Left colon (tissue), 2 donors: Measurements from ENCODE around the gene GALNT18. TPM values are rescaled to one million over a fixed set of nuclear protein-coding genes. Genes with fewer than 3 reads are reported as not detected.
A peak's percentile ranks its signal among the peaks of the same experiment; 100 is the strongest.

Source experiments
- ATAC-seq: fragments of 200-7000 bp; cut with Tn5 transposase; one replicate; pipeline ENCODE4 v1.9.1; 2020; ENCODE audit warnings: mild to moderate bottlenecking, moderate library complexity
- DNase-seq, 2 donors: peaks; one replicate each; pipeline ENCODE4 v3.0.0-alpha.2; 2020
- intact Hi-C, 2 donors: fragments of 100-400 bp; cut with DNase I in 1 of 2; cut with micrococcal nuclease in 1 of 2; formaldehyde crosslinking; loops; one replicate each; pipeline versions ENCODE4 v1.11.2 to v1.14.0; 2022; cut with DNase I, micrococcal nuclease
- total RNA-seq, 2 donors: library from RNA; stranded (reverse); fragmentation: NEBNext Ultra II Directional; extraction: Animal tissue kit (Norgen Biotek cat#: 25700); gene quantifications; one replicate each; pipeline ENCODE4 v1.2.1, GENCODE V29; 2021
- donor health status: DM: no; HTN: no; CAD: no.
- donor health status: DM: yes; HTN: yes; CAD: no.

Gene GALNT18
- total RNA-seq, 2 donors from 2014 or later: 3.6 to 5.9 TPM

GRCh38 chr11:11574373-11575287 lies 47.2 kb downstream of the GALNT18 start:
- intact Hi-C loops: no loop called here
- ATAC-seq (no peak), DNase-seq (no peak)

DNA sequence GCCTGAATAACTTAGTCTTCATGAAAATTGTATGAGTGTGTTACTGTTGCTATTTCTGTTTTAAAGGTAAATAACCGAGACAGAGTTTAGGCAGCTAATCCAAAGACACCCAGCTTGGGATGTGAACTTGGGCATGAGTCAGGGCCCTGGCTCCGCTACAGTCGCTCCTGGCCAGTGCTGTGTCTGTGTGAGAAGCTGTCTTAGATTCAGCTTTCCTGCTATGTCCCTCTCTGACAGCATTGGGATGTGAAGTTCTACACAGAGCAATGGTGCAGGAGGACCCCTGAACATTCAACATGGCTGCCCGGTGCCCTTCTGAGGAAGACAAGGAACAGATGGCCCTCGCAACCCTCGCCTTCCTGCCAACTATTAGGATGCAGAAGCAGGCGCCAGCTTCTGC lies 49.4 kb downstream of the GALNT18 start:
- DNase-seq (no peak), ATAC-seq (no peak)
- intact Hi-C loops: no loop called here

- intact Hi-C loops: no loop called here
- no peak for DNase-seq
- no peak for ATAC-seq
Observed at GRCh38 chr11:11571893-11572292, 49.9 kb downstream of the GALNT18 start.

DNA sequence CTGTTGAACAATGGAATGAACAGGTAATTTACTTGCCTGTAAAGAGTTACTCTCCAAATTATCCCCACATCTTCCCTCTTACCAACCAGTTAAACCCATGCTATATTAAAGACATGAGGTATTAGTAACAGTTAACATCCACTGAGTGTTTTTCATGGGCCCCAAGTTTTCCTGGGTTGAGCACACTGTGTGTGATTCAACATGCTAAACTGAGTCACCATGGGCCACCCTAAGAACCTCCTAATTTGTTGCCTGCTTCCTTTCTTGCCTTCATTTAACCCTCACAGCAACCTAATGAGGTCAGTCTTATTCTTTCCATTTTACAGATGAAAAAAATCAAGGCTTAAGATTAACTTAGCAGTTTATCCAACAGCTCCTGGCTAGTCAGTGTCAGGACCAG lies 51.0 kb downstream of the GALNT18 start:
- no peak for ATAC-seq
- no peak for DNase-seq
- intact Hi-C loops: no loop called here

- intact Hi-C loops: no loop called here
- peak; percentile 77 for ATAC-seq
- peak; percentile 36 to 50 for DNase-seq
Observed at GRCh38 chr11:11569936-11570491, 51.8 kb downstream of the GALNT18 start.

- DNase-seq: no peak
- ATAC-seq: no peak
- intact Hi-C loops: no loop called here
Observed at GRCh38 chr11:11568651-11569229, 53.1 kb downstream of the GALNT18 start.

GRCh38 chr11:11567936-11568650 lies 53.7 kb downstream of the GALNT18 start:
- peak; percentile 38 for ATAC-seq
- intact Hi-C loops: no loop called here
- peak in 1 of 2 donors; percentile 54 for DNase-seq

- no peak for DNase-seq
- ATAC-seq: no peak
- intact Hi-C loops: no loop called here
Observed at GRCh38 chr11:11565636-11566035, 56.2 kb downstream of the GALNT18 start.

DNA sequence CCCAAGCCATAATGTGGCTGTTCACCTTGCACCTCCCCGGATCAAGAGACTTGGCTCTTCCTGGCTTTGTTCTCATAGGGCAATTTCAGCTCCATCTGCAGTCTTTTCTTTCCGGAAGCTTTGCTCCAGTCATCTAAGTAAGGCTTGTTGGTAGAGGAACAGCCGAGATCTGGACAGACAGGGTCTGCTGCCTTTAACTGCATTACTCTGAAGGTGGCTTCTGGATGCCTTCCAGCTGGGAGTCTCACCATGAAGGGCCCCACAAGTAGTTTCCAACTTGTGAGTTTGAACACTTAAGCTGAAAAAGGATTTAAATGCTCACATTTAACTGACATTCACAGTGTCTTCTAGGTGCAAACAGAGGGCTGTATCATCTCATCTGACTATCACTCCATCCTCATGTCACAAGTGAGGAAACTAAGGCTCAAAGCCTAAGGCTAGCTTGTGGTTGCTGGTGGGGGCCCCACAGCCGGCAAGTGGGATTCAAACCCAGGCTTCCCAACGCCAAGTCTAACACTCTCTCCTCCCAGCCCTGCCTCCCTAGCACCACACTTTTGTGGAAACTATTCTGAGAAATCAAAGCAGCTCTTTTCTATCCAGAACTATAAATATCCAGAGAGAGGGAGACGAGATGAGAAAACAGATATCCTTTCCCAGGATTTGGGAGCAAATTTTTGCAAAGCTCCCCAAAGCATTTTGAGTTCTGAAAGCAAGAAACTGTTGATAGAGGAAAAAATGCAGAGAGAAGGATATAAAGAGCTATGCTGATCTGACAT lies 58.4 kb downstream of the GALNT18 start:
- DNase-seq (no peak), ATAC-seq (no peak)
- intact Hi-C loops: no loop called here

GRCh38 chr11:11561991-11562390 lies 59.8 kb downstream of the GALNT18 start:
- intact Hi-C loops: no loop called here
- DNase-seq: no peak
- no peak for ATAC-seq

- intact Hi-C loops: no loop called here
- DNase-seq (no peak), ATAC-seq (no peak)
Observed at GRCh38 chr11:11558826-11559225, 63.0 kb downstream of the GALNT18 start.

GRCh38 chr11:11558396-11558795 lies 63.4 kb downstream of the GALNT18 start:
- intact Hi-C loops: no loop called here
- DNase-seq (peak in 1 of 2 donors; percentile 40), ATAC-seq (peak; percentile 92)

- intact Hi-C loops: no loop called here
- no peak for ATAC-seq
- peak in 1 of 2 donors; percentile 35 for DNase-seq
Observed at GRCh38 chr11:11555208-11555607, 66.6 kb downstream of the GALNT18 start.

GRCh38 chr11:11553573-11553972 lies 68.2 kb downstream of the GALNT18 start:
- DNase-seq (no peak), ATAC-seq (no peak)
- intact Hi-C loops: no loop called here

- ATAC-seq (peak; percentile 92), DNase-seq (peak; percentile 24 to 38)
- intact Hi-C loops: no loop called here
Observed at GRCh38 chr11:11552529-11553087, 69.2 kb downstream of the GALNT18 start.

DNA sequence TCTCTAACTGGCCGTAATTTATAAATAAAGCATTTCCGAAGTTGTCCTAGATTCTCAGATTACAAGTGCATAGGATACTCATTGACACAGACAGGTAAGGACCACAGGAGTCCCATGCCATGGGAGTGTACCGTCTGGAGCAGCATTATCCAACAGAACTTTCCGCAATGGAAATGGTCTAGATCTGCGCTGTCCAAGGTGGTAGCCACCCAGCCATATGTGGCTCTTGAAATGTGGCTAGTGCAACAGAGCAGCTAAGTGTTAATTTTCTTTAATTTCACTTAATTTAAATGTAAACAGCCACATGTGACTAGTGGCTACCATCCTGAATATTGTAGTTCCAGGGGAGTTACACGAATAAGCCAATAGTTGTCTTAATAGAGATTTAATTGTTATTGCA lies 71.3 kb downstream of the GALNT18 start:
- ATAC-seq: no peak
- intact Hi-C loops: no loop called here
- DNase-seq: no peak

DNA sequence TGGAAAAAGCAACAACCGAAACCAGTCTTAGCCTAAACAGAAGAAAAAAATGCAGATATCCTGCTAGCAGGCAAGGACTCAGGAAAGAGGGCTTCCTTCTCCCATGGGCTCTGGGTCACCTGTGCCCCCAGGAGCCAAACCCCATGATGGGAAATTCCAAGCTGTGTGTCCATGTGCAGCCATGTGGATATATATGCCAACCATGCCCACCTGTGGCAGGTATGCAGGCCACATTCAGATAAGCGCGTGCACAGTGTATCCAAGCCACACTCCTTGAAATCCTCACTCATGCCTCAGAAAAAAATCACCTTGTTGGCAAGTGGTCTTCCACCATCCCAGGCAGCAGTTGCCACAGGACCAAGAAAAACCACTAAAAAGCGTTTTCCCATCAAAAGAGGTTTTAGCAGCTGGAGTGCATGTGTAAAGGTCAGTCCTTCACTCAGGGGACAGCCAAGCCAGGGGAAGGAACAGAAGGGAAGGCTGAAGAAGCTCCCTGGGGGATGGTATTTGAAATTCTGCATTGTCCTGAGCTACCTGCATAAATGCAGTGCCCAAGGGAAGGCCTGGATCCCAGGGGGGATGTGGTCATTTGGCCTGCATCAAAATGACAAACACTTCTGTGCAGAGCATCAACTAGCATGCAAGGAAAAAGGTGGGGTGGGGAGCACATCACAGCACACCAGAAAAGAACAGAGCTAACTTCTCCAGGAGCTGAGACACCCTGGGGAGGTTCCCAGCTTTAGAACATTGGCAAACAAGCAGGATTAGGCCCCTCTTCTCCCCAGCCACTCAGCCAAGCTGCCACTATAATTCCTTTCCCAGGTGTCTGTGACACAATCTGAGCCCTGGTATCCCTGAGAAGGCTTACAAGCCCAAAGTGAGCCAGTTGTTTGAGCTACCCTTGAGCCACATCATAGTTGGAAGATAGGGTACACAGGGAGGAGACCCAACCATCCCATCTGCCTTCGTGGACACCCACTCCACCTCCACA lies 76.2 kb downstream of the GALNT18 start:
- DNase-seq (no peak), ATAC-seq (no peak)
- intact Hi-C loops: no loop called here
